ENCODE results near the gene SLC39A9. TPM values are rescaled to one million over a fixed set of nuclear protein-coding genes. Genes with fewer than 3 reads are reported as not detected.
A peak's percentile ranks its signal among the peaks of the same experiment; 100 is the strongest.

The SLC39A9 gene
- total and polyA plus RNA-seq, 2 donors (not counting 1 experiment from before 2014, with no cell fraction given) = 18.4 to 59.1 TPM

DNA sequence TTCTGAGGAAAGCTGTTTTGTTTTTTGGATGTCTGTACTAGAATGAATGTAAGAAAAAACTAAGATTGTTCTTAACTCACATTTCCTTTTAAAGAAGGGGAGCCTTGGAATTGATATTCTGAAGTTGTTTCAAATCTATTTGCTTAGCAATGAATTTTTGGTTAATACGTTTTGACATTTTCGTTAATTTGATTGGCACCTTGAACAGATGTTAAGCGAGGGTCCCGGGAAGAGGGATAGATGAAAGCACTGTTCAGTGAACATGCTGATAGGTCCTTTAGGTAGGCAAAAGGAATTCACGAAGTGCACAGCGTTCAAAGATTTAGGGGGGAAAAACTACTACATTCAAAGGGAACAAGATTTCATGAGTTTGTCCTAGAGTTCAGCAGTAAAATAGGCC, 1.7 kb downstream of the SLC39A9 start:
- H3K9me3 ChIP-seq (ENCODE audit: control extremely low read depth in 1 of 3, control insufficient read depth in 2 of 3, insufficient read depth in 1 of 3, low read length in 2 of 3) = no peaks in the 10 kb centered on the region
- peaks cover 36 to 42% of the 10 kb centered on the region in 2 donors for H3K4me1 ChIP-seq (ENCODE audit: control insufficient read depth in 2 of 2, insufficient read depth in 2 of 2, low read length in 2 of 2)
- intact Hi-C loops (cut with micrococcal nuclease) = no loop called here
- H3K4me3 Mint-ChIP-seq = peak overlapping the region; percentile 95
- no peak overlapping the region for H3K27ac Mint-ChIP-seq
- peaks cover 82% of the 10 kb centered on the region for H3K79me2 ChIP-seq (ENCODE audit: control insufficient read depth, insufficient read depth, low read length)
- H3K27me3 ChIP-seq (replicated peaks in 1 of 4; ENCODE audit: control extremely low read depth in 1 of 4, control insufficient read depth in 3 of 4, insufficient read depth in 4 of 4, low read length in 3 of 4) = no peaks in the 10 kb centered on the region
- no peak overlapping the region for H2AFZ ChIP-seq (ENCODE audit: insufficient read depth, low read depth, low read length, poor library complexity, severe bottlenecking)
- H3K4me2 ChIP-seq (replicated peaks; ENCODE audit: low read depth, low read length, poor library complexity, severe bottlenecking) = peak overlapping the region; percentile 82
- no peak overlapping the region for H3K9ac ChIP-seq (ENCODE audit: low read length)
- TF ChIP-seq EZH2 (IDR thresholded peaks at IDR 0.05; ENCODE audit: borderline replicate concordance, insufficient read depth, low read depth, low read length, poor library complexity, severe bottlenecking) = no peak
- TF ChIP-seq, protein P1, sequence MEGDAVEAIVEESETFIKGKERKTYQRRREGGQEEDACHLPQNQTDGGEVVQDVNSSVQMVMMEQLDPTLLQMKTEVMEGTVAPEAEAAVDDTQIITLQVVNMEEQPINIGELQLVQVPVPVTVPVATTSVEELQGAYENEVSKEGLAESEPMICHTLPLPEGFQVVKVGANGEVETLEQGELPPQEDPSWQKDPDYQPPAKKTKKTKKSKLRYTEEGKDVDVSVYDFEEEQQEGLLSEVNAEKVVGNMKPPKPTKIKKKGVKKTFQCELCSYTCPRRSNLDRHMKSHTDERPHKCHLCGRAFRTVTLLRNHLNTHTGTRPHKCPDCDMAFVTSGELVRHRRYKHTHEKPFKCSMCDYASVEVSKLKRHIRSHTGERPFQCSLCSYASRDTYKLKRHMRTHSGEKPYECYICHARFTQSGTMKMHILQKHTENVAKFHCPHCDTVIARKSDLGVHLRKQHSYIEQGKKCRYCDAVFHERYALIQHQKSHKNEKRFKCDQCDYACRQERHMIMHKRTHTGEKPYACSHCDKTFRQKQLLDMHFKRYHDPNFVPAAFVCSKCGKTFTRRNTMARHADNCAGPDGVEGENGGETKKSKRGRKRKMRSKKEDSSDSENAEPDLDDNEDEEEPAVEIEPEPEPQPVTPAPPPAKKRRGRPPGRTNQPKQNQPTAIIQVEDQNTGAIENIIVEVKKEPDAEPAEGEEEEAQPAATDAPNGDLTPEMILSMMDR (IDR thresholded peaks at IDR 0.05) = no peak
- H3K4me1 Mint-ChIP-seq = peaks cover 55% of the 10 kb centered on the region
- no peaks in the 10 kb centered on the region for H3K27me3 Mint-ChIP-seq
- CTCF ChIA-PET = interaction anchor here (1.0 kb wide), 2 partner anchors 57 to 157 kb away, joined by 3 read pairs; no protein-coding TSS in a partner anchor
- no peak for ATAC-seq (ENCODE audit: low read depth)
- peaks cover 21% of the 10 kb centered on the region for H4K20me1 ChIP-seq (ENCODE audit: control insufficient read depth, insufficient read depth, low read length, poor library complexity, severe bottlenecking)
- WGBS (ENCODE audit: insufficient coverage) = 98% methylated on average over 4 of the region's 6 CpGs
- DNase-seq = no peak
- H3K9me3 Mint-ChIP-seq (ENCODE audit: insufficient read depth) = no peaks in the 10 kb centered on the region
- H3K27ac ChIP-seq (ENCODE audit: low read length in 2 of 2) = no peak overlapping the region
- H3K36me3 ChIP-seq (replicated peaks in 1 of 2; ENCODE audit: control extremely low read depth in 1 of 2, control insufficient read depth in 1 of 2, extremely low read depth in 1 of 2, insufficient read depth in 2 of 2, low read length in 1 of 2) = peaks cover 5 to 11% of the 10 kb centered on the region in 2 experiments
- H3K4me3 ChIP-seq (ENCODE audit: control extremely low read depth in 1 of 5, extremely low read depth in 1 of 5, insufficient read depth in 1 of 5, low read depth in 2 of 5, low read length in 4 of 5) = peak overlapping the region in 1 of 5 experiments; percentile 91
- POLR2A ChIA-PET = no interaction called here

DNA sequence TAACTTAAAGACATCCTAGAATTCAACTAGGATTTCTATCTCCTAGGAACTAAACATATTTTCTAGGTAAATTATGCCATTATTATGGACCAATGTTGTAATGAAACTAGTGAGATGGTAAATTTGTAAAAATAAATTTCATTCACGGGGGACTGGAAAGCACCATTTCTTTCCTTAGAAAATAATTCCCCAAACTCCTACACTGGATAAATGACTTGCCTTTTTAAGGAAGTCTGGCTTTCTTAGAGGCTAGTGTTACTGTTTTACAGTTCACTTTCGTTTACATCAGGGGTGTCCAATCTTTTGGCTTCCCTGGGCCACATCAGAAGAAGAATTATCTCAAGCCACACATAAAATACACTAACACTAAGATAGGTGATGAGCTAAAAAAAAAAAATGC, 3.3 kb downstream of the SLC39A9 start:
- TF ChIP-seq EZH2 (IDR thresholded peaks at IDR 0.05; ENCODE audit: borderline replicate concordance, insufficient read depth, low read depth, low read length, poor library complexity, severe bottlenecking) = no peak
- TF ChIP-seq, protein P1 (IDR thresholded peaks at IDR 0.05) = no peak
- Mint-ChIP-seq H3K27me3 (no peaks in the 10 kb centered on the region), H3K9me3 (ENCODE audit: insufficient read depth) (no peaks in the 10 kb centered on the region), H3K4me3 (no peak overlapping the region), H3K4me1 (peaks cover 39% of the 10 kb centered on the region), H3K27ac (no peak overlapping the region)
- Histone ChIP-seq H3K4me2 (replicated peaks; ENCODE audit: low read depth, low read length, poor library complexity, severe bottlenecking) (no peak overlapping the region), H2AFZ (ENCODE audit: insufficient read depth, low read depth, low read length, poor library complexity, severe bottlenecking) (no peak overlapping the region), H3K4me3 (ENCODE audit: control extremely low read depth in 1 of 5, extremely low read depth in 1 of 5, insufficient read depth in 1 of 5, low read depth in 2 of 5, low read length in 4 of 5) (no peak overlapping the region), H3K9me3 (ENCODE audit: control extremely low read depth in 1 of 3, control insufficient read depth in 2 of 3, insufficient read depth in 1 of 3, low read length in 2 of 3) (no peaks in the 10 kb centered on the region), H4K20me1 (ENCODE audit: control insufficient read depth, insufficient read depth, low read length, poor library complexity, severe bottlenecking) (peaks cover 35% of the 10 kb centered on the region), H3K9ac (ENCODE audit: low read length) (no peak overlapping the region), H3K4me1 (ENCODE audit: control insufficient read depth in 2 of 2, insufficient read depth in 2 of 2, low read length in 2 of 2) (peaks cover 34 to 38% of the 10 kb centered on the region in 2 donors), H3K36me3 (replicated peaks in 1 of 2; ENCODE audit: control extremely low read depth in 1 of 2, control insufficient read depth in 1 of 2, extremely low read depth in 1 of 2, insufficient read depth in 2 of 2, low read length in 1 of 2) (peaks cover 0 to 5% of the 10 kb centered on the region in 2 experiments), H3K27me3 (replicated peaks in 1 of 4; ENCODE audit: control extremely low read depth in 1 of 4, control insufficient read depth in 3 of 4, insufficient read depth in 4 of 4, low read length in 3 of 4) (no peaks in the 10 kb centered on the region), H3K79me2 (ENCODE audit: control insufficient read depth, insufficient read depth, low read length) (peaks cover 76% of the 10 kb centered on the region), H3K27ac (ENCODE audit: low read length in 2 of 2) (no peak overlapping the region)
- ChIA-PET CTCF (no interaction called here), POLR2A (no interaction called here)
- intact Hi-C loops (cut with micrococcal nuclease) = no loop called here
- no CpG with 5 or more reads among the region's 2 CpGs for WGBS (ENCODE audit: insufficient coverage)
- no peak for DNase-seq
- ATAC-seq (ENCODE audit: low read depth) = no peak

Measured in B cell (primary cell).